HuH-7 (cell line): ENCODE measurements around the gene NOC3L.
"Not testable (repeated sequence)": the region's sequence is repeated elsewhere in the genome, so short reads cannot be mapped to it uniquely, and the experiment has no call there.

Experiments used
- DNase-seq: peaks from one replicate; pipeline ENCODE4 v3.0.0; 2011; ENCODE audit warnings: low spot score

NOC3L gene

DNA sequence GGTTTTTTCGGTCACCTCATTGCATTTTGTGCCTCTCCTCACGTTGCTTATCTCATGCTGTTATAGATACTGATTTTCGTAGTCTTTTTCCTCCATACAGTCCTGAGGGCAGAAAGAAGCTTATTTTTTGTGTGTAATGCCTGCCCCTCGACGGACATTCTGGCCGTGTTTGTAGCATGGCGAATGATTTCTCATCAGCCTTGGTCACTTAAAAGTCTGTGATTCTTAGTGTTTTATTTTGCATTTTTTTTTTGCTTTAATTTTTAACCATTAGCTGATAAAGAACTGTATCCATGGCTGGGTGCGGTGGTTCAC lies 469 bp upstream of the NOC3L start:
- DNase-seq = no peak

DNA sequence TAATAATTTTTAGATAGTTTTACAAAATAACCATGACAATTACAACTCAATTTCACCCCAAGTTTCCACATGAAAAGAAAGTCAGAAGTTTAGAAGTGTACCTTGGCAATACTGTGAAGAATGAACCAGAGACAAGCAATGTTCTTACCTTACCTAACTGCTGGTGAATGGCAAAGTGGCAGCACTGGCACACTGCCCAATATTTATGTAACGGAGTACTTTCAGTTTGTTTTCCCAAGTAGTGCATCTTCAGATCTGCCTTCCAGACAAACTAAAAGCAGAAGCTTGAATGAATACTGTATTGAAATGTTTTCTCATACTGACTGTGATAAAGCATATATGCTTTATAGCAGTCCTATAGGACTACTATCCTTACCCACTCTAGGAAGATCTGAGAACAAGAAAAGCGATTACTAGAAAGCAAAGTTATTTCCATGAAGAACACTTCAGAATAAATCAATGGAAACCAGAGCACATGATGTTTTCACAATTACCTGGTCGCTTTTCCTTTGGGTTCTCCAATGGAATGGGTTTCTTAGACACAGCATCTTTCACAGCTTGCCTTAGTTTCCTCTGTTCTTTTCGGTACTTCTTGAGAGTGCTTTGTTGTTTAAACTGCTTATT lies 1.5 kb downstream of the NOC3L start:
- no peak for DNase-seq

DNA sequence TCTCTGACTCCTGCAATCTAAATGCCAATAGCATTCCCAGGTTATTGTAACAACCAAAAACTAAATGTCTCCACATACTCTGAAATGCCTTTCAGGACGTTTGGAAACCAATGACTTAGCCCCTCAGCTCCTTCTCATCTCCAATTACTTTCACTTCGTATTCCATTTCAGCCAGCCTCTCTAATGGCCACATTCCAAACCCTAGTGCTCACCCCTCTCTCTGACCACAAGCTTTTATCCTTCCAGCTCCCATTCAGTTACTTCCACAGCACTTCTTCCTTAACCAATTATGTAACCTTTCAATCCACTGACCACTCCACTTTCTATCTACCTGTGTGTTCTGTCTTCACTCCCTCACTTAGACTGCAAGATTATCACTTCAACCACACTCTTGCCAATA lies 4.3 kb downstream of the NOC3L start:
- DNase-seq = no peak

DNA sequence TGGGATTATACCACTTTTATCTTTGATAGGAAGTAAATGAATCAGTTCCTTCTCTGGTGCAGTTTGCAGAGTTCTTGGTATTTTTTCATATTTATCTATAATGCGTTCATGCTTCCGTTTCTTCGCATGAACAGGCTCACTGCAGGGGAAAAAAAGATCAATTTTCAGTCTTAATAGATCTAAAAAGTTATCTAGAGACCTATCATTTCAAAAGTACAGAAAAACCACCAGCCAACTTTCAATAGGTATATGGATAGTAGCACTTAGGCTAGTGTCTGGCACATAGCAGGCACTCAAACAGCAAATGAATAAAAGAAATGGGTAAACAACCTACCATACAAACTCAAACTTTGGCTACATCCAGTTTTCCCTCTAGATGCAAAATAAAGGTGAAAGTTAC lies 5.5 kb downstream of the NOC3L start:
- no peak for DNase-seq

DNA sequence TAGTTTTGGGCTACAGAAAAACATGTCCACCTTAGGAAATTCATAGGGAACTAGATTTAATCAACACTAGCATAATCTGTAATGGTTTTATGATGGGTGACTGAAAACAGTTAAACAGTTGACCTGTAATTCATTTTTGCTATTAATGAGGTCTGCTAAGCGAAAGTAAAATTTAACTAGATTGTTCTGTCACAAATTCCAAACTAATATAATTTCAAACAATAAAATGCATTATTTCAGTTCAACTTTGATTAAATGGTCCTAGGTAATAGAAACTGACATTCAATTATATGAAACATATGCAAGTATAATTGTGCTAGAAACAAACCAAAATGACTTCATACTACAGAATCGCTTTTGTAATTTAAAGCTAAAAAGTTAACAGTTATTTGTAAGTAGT lies 6.9 kb downstream of the NOC3L start:
- DNase-seq = no peak

DNA sequence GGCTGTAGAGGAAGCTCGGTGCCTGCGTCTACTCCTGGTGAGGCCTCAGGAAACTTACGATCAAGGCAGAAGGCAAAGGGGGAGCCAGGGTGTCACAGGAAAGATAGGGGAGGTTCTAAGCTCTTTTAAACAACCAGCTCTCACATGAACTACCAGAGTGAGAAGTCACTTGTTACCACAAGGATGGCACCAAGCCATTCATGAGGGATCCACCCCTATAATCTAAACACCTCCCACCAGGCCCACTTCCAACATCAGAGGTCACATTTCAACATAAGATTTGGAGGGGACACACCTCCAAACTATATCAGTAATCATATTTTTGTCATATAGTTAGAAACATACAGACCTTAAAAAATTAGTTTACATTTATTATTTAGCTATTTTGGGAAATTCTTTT lies 9.4 kb downstream of the NOC3L start:
- no peak for DNase-seq

DNA sequence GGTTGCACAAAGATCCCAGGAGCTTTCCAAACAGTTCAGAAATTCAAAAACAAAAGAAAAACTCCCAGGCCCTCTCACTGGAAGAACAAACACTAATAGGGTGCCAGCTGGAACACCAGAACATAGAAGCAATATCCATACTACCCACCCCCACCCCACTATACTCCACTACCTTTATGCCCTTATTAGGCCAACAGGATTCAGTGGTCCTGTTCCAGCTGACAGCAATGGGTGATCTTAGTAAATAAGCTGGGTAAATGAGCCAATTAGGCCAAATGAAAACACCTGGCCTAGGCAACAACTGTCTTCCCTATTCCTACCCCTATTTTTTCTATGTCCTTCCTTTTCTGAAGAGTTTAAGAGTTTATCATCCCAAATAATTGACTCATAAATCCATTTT lies 11.7 kb downstream of the NOC3L start:
- DNase-seq = no peak

DNA sequence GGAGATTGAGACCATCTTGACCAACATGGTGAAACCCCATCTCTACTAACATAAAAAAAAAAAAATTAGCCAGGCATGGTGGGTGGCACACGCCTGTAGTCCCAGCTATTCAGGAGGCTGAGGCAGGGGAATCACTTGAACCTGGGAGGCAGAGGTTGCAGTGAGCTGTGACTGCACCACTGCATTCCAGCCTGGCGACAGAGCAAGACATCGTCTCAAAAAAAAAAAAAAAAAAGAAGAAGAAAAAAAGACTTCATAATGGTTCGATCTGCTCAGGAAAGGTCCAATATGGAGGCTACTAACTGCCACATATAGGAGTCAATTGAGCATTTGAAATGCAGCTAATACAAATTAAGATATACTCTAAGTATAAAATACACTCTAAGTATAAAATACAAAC lies 12.2 kb downstream of the NOC3L start:
- not testable (repeated sequence) for DNase-seq

DNA sequence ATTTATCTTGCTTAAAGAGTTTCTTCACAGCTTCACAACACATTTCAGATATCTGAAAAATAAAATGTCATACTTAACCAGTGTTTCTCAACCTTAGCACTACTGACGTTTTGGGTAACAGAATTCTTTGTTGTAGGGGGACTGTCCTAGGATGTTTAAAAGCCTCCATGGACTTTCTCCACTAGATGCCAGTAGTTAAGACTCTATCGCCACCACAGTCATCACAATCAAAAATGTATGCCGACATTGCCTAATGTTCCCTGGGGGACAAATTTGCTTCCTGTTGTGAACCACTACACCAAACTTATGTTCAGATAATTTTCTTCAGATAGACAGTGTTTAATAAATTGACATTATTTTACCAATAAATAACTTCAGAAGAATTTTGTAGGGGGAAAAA lies 13.4 kb downstream of the NOC3L start:
- DNase-seq = no peak

DNA sequence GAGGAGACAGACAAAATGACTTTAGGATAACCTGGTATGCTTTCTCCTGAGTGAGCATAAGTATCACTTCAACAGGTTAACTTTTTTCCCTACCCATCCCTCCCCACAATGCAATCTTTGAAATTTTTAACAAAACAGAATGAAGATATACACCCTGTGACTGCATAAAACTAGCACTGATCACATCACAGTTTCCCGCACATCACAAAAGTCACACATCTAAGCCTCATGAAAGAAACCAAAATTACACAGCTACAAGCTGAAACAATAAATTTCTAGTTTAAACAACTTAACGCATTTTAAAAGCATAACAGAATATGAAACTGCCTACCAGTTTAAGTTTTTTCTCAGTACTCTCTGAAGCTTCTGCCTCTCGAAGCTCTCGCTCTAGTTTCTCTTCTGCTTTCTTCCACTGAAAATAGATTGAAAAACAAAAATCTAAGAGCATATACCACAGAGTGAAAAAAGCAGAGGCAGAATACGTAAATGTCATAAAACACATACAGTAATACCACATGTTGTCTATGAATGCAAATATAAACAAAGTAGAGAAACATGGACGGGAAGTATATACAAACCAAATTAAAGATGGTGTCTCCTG lies 18.1 kb downstream of the NOC3L start:
- DNase-seq = no peak

DNA sequence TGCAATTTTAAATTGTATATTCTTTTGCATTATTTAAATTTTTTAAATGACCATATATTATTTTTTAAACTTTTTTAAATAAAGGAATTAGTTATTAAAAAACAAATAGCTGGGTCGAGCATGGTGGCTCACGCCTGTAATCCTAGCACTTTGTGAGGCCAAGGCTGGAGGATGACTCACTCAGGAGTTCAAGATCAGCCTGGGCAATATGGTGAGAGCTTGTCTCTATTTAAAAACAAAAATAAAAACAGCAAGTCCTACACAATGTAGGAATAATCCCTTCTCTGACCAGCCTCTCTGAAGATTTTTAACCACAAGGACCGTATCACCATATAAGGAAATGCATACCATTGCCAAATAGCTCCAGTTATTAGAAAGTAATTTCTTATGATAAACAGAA lies 19.6 kb downstream of the NOC3L start:
- DNase-seq = no peak

DNA sequence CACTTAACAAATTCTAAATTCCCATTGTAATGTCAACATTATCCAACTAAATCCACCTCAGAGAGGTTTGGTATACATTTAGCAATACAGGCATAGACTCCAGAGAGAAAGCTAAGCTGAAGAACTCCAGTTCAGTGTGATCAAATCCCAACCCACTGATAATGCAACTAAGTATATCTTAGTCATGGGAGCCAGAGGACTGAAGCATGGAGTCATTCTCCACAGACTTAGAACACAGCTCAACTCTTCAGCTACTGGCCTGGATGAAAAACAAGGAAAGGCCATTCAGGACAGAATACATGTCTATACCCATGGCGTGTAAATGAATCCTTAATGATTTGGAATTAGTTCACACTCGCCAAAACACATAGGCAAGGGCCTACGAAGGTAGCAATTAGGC lies 27.9 kb downstream of the NOC3L start:
- no peak for DNase-seq

DNA sequence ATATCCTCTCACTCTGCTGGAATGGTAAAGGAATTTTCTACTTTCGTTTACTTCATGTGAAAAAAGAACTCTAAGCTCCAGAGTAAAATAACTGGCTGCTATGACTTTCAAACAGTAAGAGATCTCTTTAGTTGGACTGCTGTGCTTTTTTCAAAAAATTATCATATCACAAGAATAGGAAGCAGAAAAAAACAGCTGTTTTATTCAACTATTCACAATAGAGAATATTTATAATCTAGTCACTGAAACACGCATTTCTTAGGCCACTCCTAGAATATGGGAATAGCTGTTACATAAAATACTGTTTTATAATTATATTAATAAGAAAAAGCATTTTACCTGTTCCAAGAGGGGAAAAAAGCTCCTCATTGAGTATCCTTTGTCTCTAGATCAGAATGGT lies 29.7 kb downstream of the NOC3L start:
- no peak for DNase-seq

DNA sequence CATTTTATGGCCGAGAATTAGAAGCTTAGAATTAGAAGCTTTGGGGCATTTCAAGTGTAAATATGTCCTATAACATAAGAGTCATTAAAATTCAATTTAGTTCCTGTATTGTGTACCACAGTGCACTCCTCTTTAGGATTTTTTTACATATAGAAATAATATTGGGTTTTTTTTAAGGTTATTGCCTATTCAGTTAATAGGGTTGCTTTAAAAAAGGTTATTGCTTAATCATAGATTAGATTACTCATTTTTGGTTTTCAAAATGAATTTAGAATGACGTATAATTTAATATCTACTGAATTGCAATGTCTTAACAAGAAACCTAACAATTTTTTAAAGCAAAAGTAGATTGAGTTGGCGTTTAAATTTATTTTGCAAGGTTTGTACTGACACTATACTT lies 34.1 kb downstream of the NOC3L start:
- DNase-seq = no peak

DNA sequence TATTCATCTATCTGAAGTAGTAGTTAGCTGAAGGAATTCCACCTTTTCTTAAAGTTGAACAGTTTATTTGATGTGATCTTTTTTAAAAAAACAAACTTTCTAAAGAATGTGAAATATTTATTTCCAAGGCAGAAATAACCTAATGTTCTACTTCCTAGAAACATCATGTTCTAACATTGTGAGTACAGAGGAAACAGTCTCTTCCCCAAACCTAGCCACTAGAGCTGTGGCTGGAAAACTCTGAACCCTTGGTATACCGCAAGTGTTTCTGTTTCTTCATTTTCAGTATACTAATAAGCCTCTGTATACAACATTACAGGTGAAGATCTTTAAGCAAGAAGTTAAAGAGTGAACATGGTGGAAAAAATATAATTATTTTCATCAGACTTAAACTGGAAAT lies 35.1 kb downstream of the NOC3L start:
- no peak for DNase-seq

DNA sequence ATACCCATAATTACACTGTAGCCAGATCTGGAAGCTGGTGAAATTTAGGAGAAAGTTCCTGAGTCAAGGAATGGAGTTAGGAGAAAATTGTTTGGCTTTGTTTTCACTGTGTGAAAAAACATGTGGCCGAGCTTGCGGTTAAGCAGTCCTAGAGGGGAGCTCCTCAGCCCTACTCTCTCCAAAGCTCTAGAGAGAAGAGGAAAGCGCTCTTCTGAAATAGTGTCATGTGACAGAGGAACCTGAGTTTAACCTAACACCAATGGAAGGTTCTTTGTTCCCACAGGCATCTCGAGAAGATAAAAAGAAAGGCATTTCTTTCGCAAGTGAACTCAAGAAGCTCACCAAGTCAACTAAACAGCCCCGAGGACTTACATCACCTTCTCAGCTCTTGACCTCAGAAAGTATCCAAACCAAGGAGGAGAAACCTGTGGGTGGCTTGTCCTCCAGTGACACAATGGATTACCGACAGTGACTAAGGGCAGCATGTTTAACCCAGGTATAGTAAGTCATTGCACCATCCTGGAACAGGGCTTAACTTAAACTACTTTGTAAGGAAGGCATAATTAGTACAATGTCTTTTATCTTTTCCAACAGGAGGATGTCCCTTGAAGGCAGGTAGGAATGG lies 38.0 kb downstream of the NOC3L start:
- DNase-seq = no peak

DNA sequence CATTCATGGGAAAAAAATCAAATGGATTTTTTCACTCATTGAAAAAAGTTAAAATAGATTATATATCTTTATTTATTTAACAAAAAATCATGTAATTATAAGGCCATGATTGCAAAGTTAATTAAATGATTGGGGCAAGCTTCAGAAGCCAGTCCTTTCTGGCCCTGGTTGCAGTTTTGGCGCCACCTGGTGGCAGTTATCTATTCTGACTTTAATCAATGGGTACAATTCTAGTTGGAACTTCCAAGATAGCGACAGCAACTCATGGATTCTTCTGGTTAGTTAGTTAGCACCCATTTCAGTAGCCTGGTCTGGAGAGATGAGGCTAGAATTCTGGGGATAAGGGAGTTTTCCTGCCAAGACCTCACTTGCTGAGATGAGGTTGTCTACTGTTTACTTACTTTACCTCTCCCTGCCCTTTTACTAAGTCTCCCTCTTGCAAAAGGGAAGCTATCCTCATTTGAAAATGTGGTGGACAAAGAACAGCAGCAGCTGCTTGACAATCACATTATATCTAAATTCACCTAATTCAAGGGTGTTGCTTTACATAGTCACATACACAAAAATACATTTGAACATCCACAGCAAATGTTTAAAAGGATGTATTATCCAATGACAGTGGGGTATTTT lies 42.3 kb downstream of the NOC3L start:
- peak; percentile 28 for DNase-seq

DNA sequence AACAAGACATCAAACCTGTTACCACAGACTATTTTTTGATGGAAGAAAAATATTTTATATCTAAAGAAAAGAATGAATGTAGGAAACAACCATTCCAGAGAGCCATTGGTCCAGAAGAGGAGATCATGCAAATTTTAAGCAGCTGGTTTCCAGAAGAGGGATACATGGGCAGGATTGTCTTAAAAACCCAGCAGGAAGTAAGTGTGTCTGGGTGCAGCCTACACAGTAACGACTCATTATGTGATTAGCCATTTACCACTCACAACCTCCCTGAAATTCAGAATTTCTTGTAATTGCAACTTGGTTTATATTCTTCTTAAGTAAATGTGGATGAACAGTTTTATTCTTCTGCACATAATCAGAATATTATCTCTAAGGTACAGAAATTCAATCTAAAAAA lies 46.2 kb downstream of the NOC3L start:
- DNase-seq = no peak

DNA sequence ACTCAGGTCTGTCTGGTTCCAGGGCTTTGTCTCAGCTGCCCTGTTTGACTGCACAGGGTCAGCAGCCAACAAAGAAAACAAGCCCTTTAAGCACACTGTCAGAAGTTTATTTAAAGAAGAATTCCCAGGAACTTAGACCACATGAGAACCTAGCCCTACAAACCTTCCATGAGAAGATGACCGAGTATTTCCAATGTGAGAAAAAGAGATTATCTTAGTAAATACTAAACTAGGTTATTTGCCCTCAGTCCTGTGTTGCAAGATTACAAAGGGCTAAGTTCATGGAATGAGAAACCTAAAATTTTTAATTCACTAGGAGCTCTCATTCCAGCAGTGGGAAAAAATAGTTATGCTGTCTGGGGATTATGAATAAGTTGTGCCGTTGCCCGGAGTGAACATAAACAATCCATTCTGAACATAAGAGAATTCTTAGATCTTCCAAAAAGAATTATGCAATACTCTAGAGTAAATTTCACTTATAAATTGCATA lies 46.7 kb downstream of the NOC3L start:
- no peak for DNase-seq

DNA sequence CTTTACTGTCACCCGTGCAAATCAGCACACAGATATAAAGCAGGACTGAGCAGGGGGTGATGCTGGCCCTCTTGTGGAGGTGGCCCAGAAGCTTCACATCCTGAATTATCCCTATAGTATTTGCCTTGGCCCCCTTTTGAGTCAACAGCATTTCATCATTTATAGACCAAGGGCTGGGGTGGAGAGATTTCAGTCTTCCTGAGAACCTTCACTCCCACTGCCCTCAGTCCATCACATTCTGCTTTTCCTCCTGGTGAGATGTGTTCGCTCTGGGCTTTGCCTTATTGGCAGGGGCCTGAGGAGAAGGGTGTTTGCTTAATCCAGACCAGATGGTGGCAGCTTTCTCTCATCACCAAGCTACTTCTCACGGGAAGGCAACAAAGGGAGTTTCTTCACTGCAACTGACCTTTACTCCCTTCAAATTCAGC lies 47.7 kb downstream of the NOC3L start:
- DNase-seq = peak; percentile 42

DNA sequence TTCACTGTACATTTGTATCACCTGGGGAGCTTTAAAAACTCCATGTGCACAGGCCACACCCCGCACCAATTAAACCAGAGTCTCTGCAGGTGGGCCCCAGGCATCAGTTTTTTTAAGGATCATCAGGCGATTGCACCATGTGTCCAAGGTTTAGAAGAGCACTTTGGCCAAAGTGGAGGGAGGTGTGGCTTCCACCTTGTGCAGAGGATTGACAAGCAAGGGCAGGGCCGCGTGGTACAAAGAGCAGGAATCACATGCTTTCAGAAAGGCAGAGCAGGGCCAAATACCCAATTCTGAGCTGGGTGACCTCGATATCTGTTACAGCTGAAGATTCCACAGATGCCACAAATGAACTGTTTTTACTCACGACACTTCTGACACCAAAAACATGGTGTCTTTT lies 52.4 kb downstream of the NOC3L start:
- DNase-seq = no peak

DNA sequence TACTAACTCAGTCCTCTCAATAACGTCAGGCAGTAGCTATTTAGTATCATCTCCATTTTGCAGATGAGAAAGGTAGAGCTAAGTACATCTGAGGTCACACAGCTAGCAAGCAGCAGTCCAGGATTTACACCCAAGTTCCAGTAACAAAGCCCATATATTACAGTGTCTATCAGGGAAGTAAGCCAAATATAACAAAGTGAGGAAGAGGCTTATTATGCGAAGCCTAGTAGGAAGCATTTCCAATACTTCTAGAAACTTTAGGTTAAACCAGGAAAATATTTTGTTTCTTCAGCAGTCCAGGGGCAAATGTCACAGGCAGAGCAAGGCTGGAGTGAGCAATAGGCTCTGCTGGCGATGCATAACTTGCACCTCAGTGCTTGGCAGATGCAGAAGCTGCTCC lies 53.9 kb downstream of the NOC3L start:
- DNase-seq = no peak

DNA sequence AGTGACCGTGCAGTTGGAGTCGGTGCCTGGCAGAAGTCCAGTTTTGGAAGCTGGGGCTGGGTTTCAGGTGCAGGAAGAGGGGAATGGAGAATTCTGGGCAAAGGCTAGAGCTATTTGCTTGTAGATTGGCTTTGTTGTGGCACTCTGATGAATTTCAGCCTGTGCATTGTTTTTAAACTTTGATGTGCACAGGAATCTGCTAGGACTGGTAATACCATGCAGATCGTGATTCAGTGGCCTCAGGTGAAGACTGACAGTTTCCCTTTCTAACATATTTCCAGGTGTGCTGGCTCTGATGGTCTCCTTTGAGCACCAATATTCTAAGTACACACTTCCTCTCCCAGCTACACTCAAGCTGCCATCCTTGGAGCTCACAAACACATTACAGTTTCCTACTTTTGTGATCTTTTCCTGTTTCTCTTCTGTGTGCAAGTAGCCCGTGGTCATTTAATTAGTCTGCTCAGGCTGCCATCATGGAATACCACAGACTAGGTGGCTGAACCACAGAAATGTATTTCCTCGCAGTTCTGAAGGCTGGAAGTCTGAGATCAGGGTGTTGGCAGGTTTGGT lies 55.6 kb downstream of the NOC3L start:
- no peak for DNase-seq
